NCI-H146 (cell line): ENCODE results near the gene DENND5A.
"Not testable (repeated sequence)": the region's sequence is repeated elsewhere in the genome, so short reads cannot be mapped to it uniquely, and the experiment has no call there.

Source experiments
- DNase-seq: peaks from one replicate; lab custom pipeline; 2025; lab: John Stamatoyannopoulos, UW

DENND5A gene

DNA sequence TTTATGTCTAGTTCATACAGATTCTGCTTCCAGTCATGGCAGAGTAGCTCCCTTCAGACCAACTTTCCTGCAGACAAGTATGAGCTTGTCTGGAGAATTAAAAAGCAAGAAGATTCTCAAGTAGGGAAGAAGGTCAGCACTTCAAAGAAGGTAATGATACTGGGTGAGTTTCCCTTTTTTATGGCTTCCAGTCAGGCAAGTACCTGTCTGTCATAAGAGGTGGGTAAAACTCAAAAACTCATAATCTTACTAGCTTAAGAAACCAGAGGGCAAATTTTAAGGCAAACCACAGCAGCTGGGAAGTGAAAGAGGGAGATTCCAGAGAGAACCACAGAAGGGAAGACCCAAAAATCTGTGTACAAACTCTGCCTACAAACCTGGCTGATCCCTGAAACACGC, 54.2 kb downstream of the DENND5A start:
- DNase-seq = no peak

DNA sequence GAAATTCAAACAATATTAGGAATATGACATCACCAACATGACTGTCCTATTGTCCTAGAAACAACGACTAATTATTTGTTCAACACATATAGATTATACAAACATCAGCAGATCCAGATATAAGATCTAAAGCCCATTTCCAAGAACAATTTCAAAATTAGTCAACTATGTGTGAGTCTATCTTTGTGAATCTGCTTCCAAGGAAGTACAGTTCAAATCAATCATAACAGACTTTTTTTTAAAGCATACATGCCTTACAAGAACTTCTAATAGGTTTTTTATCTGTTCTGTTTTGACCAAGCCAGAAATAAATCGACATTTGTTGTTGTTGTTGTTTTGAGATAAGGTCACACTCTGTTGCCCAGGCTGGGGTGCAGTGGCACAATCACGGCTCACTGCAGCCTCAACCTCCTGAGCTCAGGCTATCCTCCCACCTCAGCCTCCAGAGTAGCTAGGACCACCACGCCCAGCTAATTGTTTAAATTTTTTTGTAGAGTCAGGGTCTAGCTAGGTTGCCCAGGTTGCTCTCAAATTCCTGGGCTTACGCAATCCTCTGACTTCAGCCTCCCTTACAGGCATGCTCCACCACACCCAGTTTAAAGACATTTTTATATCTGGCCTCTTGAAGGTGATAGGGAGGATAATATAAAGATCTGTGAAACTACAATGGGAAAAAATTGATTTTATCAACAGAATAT, 54.8 kb downstream of the DENND5A start:
- DNase-seq = no peak

DNA sequence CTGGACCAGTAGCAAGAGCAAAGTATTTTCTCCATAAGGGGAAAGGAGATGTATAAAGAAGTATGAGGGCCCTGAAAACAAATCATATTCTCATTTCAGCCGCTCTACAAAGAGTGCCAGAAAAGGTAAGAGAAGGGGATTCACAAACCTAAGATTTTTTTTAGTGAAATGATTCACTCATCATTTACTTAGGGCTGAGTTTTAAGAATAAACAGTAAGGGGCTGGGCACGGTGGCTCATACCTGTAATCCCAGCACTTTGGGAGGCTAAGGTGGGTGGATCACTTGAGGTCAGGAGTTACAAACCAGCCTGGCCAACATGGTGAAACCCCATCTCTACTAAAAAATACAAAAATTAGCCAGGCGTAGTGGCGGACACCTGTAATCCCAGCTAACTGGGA, 55.5 kb downstream of the DENND5A start:
- not testable (repeated sequence) for DNase-seq

DNA sequence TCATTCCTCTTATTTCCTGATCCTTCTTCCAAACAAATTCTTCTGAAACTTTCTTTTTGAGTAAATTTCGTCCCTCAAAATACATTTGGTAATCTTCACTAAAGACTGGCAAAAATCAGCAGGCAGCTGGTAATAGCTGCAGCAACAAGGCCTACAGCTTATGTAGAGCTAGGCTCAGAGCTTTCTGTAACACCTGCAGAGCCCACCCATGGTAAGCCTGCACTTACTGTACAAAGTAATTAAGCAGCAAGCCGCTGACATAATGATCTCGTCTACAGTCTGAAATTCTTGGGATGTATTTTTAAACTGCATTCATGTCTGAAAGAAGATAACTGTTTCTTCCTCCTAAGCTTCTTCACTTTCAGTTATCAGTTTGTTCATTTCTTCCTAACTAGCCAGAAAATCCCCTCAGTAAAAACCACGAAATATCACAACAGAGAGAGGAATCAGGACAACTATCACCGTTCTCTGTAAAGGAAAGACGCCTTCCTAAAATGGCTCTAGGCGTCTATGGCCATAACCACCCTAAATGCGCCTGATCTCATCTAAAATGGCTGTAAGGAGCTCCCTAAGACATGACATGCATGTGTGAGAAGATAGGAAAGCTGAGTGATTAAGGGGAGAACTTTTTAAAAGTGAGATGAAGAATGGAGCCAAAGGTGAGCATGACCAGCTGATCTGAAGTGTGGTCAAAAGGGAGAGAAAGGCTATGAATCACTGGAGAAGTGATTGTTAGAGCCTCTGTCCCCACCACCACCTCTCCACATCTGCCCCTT, 56.2 kb downstream of the DENND5A start:
- peak; percentile 43 for DNase-seq

DNA sequence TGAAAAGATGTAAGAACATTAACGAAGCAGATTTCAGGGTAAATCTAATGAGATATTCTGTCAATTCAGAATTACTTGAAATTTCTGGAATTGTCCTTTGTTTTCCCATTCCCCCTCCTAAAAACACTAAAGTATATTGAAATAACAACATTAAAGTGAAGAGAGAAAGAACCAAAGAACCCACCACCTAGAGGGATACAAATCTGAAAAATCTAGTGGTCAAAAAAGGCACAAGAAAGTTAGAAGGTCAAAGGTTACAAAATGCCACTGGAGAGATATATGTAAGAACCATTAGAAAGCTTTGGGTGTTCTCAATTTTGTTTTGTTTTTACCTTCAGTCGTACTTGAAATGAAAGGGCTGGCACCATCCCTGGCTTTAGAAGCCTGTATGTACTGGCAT, 57.9 kb downstream of the DENND5A start:
- no peak for DNase-seq

DNA sequence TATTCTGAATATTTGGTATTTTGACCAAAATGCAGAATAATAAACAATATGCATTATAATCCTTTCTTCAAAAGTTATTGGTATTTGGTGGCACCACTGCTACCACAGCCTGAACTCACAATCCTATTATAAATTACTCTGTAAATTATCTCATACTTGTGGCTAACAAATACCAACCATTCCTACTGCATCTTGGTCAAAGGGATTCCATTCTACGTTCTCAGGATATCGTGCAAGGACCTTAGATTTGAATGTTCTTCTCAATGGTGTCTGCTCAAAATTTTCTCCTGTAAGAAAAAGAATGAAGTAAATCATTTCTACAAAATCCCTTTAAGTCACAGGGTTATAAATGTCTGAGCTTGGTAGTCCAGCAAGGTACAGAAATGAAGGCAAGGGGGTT, 58.7 kb downstream of the DENND5A start:
- no peak for DNase-seq

DNA sequence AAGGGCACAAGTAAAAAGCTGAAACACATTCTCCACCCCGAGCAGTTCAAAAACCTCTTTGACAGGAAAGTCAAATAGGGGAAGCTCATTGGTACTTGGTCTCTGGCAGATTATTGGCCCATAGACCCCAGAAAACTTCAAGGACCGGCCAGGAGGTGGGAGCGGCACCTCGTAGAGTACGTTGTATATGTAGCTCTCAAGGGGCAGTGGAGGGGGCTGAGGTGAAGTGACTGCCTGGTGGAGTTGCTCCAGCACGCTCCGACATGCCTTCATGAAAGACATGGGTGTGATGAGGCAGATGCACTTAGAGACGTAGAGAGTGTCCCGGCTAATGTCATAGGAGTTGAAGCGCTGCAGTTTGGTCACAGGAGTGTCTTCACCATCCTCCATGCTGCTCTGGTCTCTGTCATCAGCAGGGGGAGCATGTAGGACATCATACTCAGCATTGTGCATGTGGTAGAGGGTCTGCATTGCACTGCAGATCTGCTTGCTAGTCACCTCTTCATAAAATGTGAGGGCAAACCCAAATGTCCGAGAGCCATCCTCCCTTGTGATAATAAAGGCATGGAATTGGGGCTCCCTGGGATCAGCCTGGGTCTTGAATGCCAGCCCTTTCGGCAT, 61.3 kb downstream of the DENND5A start:
- no peak for DNase-seq

DNA sequence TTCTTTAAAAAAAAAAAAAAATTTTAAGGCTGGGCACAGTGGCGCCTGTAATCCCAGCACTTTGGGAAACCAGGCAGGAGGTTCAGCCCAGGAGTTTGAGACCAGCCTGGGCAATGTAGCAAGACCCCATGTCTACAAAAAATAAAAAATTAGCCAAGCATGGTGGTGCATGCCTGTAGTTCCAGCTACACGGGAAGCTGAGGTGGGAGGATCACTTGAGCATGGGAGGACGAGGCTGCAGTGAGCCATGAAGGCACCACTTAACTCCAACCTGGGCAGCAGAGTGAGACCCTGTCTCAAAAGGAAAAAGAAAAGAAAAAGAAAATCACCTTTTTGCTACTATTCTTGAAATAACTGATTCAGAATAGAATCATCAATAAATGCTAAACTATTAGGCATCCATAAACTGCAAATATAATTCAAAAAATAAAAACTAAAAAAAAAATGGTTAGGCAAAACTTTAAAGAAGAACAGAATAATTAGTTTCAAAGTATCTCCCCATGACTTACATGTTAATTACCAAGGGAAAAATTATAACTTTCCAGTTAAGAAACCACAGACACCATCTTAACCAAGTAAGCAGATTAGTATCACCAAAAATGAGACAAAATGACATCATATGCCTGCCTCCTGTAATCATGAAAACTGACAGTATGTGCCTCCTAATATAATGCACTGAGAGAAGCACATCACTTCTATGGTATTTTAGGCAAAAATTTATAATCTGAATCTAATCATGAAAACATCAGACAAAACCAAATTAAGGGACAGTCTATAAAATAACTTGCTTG, 63.6 kb downstream of the DENND5A start:
- DNase-seq = no peak

DNA sequence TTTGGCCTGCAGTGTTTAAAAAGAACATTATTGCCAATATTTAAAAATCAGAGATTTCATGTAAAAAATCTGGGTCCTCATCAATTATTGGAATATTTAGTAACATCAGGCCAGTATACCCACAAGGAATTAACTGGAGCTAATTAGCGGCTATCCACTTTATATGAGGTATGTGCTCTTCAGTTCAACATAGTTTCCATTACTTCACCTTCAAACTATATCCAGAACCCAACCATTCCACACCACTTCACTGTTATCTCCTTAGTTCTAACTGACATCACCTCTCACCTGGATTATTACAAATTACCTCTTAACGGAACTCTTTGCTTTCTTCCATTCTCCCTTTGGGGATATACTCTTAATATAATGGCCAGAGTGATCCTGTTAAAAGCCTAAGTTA, 64.7 kb downstream of the DENND5A start:
- DNase-seq = no peak

DNA sequence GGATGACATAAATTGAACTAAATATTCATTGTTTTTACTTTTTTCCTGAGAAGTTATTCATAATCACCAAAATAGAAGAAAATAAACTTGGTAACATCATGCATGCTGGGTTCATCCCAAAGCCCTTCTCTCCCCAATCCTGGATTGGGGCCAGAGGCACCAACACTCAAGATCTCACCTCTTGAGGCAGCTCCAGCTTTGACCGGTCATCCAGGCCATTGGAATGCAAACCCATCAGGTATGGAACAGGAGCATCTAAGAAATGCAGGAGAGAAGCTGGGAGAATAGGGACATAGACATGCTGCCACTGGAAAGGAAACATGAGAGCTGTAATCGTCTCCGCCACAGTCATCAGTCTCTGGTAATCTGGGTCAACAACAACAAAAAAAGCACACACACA, 71.8 kb downstream of the DENND5A start:
- DNase-seq = no peak

DNA sequence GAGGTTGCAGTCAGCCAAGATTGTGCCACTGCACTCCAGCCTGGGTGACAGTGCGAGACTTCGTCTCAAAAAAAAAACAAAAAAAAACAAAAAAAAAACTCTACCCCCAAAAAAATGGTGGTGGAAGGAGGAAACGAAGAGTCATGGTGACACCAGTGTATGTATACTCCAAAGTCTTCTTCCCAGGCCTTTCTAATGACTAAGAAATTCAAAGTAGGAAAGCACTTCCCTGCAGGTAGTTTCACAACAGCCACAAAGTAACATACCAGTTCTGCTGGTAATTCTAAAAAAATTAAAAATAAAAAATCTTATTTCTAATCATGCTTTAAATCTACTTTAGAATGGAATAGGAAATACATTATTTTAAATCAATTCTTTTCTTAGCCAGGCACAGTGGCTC, 72.6 kb downstream of the DENND5A start:
- DNase-seq = no peak

DNA sequence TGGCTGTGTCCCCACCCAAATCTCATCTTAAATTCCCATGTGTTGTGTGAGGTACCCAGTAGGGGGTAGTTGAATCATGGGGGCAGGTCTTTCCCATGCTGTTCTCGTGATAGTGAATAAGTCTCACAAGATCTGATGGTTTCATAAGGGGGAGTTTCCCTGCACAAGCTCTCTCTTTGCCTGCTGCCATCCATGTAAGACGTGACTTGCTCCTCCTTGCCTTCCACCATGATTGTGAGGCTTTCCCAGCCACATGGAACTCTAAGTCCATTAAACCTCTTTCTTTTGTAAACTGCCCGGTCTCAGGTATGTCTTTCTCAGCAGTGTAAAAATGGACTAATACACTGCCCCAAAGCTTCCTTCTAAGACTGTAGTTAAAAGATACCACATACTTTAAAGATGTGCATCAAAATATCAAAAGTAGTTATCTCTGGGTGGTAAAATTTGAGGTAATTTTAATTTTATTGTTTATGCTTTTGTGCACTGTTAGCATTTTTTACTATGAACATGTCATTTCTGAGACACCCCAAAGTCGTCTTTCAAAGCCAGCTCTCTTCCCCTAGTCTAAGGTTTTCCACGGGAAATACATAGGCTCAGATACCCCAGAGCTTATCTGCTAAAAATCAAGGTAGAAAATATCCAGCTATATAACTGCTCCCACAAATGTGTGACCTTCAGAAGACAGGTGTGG, 74.7 kb downstream of the DENND5A start:
- DNase-seq = not testable (repeated sequence)

DNA sequence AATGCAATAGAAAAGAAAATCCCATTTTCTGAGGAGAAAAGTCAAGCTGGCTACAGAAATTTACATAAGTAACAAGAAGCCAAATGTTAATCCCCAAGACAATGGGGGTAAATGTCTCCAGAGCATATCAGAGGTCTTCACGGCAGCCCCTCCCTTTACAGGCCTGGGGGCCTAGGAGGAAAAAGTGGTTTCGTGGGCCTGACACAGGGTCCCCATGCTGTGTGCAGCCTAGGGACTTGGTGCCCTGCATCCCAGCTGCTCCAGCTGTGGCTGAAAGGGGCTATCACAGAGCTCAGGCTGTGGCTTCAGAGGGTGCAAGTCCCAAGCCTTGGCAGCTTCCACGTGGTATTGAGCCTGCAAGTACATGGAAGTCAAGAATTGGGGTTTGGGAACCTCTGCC, 76.3 kb downstream of the DENND5A start:
- DNase-seq = not testable (repeated sequence)

DNA sequence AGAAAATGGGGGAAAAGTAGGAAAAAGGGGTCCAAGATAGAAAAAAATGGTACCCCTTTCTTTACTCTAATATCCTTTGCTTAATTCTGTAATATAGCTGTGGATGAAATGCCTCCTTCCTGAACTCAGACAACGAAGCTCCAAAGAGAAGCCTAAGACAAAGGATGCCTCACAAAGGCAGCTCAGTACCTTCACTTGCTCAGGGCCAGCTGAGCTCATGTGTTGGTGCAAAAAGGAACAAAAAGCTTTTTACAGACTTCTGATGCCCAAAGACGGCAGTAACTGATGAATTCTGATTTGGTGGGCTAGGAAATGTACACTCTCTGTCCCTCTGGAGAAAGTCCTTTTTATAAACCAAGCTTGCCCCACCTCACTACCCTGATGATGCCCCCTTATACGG, 77.5 kb downstream of the DENND5A start:
- DNase-seq = no peak

DNA sequence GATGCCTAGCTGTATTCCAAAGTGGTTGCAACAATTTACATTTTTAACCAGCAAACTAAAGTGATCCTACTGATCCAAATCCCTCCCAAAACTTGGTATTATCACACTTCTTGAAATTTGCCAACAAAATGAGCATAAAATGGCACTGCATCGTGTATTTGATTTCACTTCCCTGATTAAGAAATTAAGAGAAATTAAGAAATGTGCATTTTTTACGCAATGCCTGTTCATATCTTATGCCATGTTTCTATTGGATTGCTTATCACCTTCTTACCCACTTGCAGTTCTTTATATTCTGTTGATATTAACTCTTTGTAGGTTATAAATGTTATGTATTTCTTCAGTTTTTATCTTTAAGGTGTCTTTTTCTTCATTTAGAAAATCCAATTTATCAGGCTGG, 80.6 kb downstream of the DENND5A start:
- DNase-seq = no peak

DNA sequence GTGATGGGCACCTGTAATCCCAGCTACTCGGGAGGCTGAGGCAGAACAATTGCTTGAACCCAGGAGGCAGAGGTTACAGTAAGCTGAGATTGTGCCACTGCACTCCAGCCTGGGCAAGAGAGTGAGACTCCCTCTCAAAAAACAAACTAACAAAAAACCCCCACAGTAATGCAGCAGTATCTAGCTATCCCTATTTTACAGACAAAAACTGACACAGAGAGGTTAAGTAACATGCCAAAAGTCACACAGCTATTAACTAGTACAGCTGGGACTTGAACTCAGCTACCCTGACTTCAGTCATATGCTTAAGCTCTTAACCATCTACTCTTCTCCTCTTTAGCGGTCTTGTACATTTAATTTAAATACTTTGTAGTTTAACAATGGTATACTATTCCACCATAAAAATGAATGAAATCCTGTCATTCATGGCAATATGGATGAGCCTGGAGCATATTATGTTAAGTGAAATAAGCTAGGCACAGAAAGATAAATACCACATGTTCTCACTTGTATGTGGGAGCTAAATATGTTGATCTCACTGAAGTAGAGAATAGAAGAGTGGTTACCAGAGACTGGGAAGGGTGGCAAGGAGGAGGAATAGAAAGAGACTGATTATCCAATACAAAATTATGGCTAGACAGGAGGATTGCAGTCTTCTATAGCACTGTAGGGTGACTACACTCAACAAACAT, 82.8 kb downstream of the DENND5A start:
- no peak for DNase-seq

DNA sequence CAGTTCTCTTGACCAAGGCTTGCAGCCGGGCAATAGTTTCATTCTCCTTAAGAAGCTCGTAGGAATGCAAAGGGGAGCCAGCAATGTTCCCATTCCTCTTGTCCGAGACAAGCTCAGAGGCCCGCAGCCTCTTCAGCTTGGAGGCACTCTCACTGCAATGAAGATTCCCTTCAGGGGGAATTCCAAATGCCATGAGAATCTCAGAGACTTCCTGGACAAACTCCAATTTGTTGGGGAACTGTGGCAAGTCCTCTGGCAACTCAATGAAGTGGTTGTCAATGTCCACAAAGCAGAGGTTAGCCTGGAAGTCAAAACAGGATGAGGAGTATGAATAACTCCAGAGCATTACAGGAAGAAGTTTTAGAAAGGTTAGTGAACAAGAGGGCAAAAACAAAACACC, 84.4 kb downstream of the DENND5A start:
- no peak for DNase-seq

DNA sequence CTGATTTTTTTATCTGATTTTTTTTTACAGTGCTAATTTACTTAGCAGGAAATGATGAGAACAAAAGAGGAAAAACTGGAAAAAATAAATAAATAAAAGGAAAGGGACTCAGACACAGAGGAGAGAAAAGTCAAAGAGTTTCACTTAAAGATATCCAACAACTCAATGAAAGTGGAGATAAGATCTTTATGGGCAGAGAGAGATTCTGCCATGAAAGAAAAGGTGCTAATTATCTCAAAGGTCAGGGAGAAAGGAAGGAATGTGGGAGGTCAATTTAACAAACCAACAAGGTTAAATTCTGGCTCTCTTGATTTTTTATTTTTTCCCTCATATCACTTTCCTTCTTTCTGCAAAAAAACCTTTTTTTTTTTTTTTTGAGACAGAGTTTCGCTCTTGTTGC, 86.0 kb downstream of the DENND5A start:
- no peak for DNase-seq

DNA sequence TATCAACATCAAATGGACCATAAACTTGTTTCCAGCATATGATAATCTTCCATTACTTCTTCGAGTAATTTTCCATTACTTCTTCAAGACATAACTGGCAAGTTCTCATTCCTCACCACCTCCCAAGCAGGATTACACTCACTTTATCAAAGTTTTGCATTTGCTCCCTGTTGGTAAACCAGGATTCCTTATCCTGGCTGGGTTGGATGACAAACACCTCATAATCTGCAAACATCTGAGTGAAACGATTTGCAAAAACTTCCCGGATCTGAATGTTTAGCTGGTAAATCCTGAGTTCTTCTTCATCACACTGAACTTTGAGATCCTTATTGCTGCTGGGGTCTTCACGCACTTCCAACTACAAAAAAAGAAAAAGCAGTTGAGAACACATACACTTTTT, 86.4 kb downstream of the DENND5A start:
- DNase-seq = no peak

DNA sequence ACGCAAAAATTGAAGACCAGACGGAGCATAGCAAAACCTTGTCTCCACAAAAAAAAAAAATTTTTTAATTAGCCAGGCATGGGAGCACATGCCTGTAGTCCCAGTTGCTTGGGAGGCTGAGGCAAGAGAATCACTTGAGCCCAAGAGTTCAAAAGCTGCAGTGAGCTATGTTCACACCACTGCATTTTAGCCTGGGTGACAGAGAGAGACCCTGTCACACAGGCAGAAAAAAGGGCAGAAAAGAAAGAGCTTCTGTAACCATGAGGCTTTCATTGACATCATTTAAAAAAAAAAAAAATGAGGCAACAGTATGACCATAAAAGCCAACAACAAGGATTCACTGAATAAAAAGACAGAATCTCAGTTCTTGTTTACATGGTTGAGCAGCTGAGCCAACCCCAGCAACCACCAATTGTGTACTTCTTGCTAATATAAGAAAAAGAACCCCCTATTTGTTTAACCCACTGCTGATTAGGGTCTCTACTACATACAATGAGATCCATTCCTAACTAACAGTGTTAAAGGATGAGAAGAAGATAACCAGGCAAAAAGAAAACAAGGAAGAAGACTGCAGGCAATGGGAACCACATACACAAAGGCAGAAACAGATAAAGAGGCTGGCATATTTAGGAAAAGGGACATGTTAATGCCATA, 87.6 kb downstream of the DENND5A start:
- no peak for DNase-seq

DNA sequence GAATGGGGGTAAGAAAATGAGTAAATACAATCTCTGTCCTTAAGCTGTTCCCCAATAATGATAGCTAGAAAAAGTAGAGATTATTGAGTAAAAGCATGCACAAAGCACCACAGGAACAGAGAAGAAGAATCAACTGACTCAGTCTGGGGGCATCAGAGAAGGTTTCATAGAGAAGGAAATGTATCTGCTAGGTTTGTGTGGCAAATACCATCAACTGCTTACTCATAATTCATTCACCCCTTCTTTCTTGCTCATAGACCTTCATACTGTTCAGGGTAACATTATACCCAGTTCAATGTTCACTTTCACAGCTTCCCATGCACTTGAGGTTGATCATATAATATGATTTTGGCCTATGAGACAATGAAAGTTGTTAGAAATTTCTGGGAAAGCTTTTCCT, 88.6 kb downstream of the DENND5A start:
- DNase-seq = no peak
